B cell (primary cell): ENCODE measurements around the gene FOXI1.

Source experiments
- CTCF ChIP-seq: fragments of 200-600 bp; IDR thresholded peaks from one replicate; pipeline ENCODE4 v1.8.0; 2022; ENCODE audit warnings: antibody characterized with exemption, mild to moderate bottlenecking
- EZH2 ChIP-seq: IDR thresholded peaks from 2 replicates; pipeline ENCODE4 v1.6.1; 2012; ENCODE audit warnings: borderline replicate concordance, low read depth, mild to moderate bottlenecking, moderate library complexity, low read length; ENCODE audit not compliant: insufficient read depth, poor library complexity, severe bottlenecking

- TF ChIP-seq EZH2: no peak
- no peak for TF ChIP-seq CTCF
These were observed 32.6 kb downstream of the FOXI1 start for GRCh38 chr5:170138273-170138672.
